GM18519 (cell line): ENCODE data around the gene GNG12.

Source experiments
- ATAC-seq: cut with Tn5 transposase; IDR thresholded peaks from one replicate; pipeline ENCODE4 v1.9.1; 2021; ENCODE audit warnings: mild to moderate bottlenecking, moderate library complexity; ENCODE audit not compliant: unreplicated experiment, low FRiP score

Gene GNG12

DNA sequence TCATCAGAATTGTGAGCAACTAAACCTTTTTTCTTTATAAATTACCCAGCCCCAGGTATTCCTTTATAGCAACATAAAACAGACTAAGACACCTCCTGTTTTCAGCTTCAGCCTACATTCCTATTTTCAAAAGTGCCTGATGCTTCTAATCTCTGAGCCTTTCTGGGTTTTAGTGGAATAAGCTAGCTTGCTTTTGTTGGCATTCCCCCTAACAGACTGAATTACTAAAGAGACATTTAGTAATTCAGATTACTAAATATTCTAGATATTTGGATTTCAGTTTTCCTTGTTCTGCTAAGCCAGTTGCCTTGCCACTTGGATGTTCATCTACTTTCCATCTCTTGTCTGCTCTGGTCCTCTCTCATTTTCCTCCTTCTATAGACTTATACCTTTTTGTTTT is 10.5 kb upstream of the GNG12 start:
- no peak for ATAC-seq

DNA sequence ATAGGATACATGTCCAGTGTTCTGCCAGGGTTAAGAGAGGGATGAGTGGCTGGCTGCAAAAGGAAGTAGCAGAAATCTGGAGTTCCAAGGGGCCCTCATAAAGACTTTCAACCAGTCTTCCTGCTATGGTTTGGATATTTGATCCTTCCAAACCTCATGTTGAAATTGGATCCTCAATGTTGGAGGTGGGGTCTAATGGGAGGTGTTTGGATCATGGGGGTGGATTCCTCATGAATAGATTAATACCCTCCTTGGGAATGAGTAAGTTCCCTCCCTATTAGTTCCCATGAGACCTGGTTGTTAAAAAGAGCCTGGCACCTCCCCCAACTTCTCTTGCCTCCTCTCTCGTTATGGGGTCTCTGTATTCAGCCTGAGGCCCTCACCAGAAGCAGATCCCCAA is 10.1 kb upstream of the GNG12 start:
- no peak for ATAC-seq

DNA sequence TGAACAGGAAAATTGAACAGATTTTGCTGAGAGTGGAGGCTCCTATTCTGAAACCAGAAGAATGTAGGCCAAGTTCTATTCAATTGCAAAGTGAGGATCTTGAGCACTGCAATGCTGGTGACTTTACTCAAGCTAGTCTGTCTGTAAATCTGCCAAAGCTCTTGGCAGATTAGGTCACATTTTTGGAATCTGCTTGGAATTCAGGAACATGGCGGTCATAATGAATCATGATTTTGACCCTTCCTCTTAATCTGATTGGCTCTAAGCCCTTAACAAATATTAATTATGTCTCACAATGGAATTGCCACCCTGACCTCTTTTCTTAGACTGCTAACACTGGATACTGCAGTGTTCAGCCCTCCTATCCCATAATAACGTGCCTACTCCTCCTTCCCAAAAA is 7.2 kb upstream of the GNG12 start:
- no peak for ATAC-seq

DNA sequence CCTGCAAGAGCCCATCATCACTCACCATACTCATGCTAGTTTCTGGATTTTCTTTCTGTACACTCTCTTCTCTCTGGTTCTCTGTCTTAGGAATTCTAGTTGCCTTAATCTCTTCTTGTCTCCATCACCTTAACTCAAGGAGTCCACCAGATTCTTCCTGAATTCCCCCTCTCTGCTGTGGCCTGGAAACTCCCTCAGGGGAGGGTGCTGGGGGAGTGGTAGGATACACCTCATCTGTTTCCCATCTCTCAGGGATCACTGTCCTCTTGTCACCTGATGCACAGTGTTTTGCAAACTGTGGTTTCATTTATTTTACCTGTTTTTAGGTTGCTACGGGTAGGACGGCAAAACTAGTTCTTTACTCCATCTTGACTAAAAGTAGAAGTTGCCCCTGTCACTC is 6.6 kb upstream of the GNG12 start:
- ATAC-seq = no peak

DNA sequence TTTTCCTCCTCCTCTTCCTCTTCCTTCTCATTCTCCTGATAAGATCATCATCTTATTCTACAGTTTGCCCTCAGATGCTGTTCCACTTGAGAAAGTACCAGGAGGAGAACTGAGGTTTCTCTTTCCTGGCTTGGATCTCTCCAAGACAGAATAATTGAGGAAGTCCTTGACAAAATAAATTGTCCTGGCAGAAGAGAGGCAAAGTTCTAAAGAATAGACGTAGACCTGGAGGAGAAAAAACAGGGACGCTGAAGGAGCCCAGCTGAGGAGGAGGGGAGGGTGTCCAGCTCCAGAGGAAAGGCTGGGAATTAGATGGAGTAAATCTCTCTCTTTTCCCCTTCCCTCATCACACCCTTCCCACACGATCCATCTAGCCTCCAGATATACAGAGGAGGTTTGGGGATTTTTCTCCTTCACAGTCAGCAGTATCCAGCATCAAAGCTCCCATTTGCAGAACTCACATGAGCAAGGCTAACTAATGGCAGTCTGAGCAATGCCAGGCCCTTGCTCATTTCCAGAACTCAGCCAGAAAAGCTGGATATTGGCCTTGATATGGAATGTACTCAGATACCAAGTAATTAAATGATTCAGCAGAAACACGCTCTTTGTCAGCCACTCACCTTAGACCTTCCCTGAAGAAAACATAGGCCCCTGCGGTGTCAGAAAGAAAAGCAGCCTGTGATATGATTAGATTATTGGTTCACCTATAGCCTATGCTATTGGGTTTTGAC is 5.1 kb upstream of the GNG12 start:
- ATAC-seq = no peak

DNA sequence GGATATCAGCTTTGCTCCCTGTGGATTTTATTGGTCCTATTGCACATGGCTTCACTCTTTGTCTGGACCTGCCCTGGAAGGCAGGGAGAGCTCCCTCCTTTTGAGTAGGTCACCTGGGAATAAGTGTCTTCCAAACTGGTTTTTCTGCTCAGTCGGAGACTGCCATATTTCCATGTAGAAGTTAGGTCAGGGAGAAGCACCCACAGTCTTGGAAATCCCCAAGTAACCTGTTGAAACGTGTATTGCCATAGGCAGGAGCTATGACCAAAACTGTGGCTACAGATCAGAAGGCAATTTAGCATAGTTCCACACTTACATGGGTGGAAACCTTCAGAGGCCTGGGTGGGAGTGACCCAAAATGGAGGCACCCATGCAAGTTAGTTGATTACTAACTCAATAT is 3.5 kb upstream of the GNG12 start:
- no peak for ATAC-seq

DNA sequence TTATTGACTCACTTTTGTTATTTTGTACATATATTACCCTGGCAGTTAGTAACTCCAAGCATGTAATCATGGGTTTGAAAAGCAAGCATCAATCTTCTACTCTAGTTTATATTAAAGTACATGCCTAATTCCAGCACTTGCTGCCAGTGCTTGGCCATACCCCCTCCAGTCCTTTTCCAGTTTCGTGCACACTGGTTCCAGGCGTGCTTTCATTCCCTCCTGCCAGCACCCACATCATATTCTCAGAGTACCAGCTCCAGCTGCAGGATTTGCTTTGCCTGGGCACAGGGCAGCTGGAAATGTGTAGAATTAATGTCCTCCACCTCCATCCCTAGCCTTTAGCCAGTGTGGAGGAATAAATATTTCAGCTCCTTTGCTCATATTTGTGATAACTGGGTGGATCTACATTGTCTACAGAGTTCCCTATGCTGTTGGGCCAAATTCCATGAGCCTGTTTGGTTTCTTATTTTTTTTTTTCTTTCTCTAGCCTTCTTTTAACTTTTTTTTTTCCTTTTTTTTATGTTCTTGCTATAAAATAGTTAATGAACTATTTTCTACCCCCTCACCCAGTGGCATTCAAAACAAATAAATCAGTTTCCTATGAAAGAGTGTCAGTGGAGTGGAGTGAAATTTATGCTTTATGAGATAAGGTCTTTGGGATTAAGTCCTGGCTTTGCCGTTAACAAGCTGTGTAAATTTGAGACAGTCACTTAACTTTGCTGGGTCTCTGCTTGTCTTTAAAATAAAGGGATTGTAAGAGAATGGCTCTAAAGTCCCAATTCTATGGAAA is 2.6 kb upstream of the GNG12 start:
- ATAC-seq = no peak

DNA sequence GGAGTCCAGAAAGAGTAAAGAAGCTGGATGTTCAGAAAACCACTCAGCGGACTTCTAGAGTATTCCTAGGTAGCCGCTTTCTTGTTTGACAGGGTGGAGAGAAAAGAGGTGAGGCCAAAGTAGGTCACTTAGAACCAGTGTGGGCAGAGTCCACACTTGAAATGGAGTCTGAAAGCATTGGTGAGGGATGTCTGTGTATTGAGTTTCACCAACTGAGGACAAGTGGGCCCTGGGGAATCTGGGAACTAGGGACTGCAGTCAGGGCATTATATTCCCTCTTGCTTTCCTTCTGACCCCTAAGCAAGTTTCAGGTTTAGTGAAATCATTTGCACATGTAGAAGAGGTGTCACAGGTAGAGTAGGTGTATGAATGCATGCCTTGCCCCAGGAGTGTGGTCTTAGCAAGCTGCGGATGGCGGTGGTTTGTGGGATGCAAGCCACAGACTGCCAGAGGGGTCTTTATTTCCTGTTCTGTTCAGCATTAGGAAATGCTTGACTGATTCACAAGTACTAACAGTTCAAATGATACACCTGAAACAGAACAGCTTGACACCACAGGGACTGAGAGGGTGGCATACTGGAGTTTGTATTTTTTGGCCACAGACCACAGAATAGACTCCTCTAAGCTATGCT is 1.1 kb upstream of the GNG12 start:
- ATAC-seq = no peak

DNA sequence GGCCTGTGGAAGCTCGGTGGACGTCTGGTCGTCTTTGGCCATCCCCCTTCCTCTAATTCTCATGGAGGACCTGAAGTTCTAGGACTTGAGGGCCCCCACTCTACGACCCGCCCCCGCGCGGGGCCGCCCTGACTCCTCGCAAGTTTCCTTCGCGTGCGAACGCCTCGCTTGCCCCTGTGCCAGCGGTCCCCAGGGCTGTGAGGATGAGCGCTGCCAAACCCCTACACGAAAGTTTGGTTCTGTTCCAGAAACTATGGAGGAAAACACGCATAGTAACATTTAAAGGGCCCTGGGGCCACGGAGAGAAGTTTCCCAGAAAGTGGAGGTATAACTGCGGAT is 304 bp upstream of the GNG12 start:
- ATAC-seq = no peak

DNA sequence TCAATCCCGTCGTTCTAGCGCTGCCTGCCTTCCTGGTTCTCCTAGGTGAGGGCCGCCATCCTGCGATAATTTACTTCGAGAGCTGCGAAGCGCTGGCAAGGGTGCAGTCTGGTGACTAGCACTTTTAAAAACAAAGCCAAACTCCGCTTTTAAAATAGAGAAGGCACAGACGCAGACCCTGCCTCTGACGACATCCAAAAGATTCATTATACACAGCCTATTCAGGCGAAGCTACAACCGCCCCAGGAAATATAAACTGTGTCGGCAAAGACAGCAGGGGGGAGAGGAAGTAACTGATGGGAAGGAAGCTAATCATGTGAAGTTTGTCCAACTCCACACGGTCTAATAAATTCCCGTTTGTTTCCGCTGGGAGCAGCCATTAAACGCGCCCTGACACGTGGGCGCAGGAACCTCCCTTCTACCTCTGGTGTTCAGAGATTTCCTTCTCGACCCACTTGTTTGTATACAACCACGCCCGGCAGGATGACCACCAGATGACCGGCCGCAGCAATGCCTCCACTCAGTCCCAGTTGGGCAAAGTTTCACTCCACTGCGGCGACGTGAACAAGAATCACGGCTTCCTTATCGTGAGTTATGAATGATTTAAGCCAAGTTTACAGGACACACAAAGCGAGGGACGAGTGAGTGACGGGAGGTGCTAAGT is 1.3 kb downstream of the GNG12 start:
- ATAC-seq = no peak

DNA sequence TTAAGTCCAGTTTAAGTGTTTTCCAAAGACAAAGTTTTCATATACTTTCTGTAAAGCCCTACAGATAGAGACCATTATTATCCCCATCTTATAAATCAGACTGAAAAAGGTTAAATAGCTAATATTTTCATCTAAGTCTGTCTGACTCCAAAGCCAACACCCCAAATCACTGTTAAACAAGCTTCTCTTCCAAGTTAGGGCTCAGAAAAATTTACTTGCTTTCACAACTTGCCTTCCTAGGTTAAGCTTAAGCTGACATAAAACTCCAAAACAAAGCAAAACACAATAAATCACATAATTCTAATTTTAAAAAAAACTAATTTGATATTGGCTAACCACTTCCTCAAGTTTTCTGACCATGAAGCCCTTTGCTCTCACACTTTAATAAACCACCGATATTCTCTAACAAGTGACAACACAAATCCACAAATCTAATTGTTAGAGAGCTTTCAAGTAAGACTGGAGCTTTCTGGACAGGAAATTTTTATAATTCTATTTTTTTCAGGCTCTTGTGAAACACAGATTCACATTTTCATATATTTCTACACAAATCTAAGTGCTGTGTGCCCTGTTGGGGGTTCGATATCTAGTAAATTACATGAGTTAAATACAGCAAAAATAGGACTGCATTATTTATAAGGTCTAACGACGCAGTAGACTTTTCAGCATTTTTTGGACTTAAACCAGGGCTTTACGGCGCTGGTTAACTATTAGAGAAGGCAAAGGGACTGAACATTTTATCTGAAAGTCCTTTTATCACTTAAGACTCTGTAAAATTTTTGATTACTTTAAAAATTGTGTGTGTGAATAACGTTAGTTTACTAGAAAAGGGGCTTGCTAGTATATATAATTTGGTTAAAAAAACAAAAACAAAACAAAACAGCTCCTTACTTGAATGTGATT is 2.1 kb downstream of the GNG12 start:
- ATAC-seq = no peak

DNA sequence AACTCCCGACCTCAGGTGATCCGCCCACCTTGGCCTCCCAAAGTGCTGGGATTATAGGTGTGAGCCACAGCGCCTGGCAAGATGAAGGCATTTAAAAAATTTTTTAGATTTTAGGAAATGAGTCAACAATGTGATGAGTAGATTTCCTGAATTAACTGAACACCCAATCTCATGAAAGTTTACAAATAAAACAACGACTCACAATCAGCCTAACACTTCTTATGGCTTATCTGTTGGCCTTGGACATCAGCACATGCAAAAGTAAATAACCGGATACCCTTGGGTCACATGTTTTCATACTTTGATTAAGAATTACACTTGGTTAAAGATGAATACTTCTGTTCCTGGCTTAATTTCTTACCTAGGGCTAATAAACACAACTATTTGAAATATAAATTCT is 3.0 kb downstream of the GNG12 start:
- ATAC-seq = no peak

DNA sequence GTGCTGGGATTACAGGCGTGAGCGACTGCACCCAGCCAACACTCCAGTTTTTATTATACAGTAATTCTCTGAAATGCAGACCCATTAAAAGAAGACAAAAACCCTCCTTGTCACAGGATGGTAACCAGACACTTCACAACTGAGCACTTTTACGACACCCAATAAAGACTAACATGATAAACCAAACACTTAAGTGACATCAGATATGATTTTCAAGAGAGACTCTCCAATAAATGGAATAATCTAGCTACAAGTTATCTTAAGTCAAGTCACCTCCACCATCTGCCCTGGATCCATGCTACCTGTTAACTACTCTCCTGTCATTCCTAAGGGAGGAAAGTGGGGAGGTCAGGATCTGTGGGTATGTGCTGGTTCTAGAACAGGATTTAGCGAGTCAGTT is 5.6 kb downstream of the GNG12 start:
- no peak for ATAC-seq

DNA sequence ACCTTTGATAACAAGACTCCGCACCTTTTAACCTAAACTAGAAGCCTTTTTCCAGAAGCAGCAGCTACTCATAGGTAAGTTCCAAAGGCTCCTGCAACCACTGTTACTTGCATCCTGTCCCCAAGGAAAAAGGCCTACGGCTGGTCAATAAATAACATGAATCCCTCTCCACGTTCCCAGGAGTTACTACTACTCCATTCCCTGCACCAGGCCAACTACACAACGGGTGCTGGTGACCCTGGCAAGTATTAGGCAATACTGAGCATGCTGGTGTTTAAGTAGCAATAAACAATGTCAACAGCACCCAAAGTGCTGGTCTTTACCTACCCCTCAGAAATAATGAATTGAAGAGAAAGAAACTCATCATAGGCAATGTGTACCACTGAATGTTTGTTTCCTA is 7.7 kb downstream of the GNG12 start:
- no peak for ATAC-seq

DNA sequence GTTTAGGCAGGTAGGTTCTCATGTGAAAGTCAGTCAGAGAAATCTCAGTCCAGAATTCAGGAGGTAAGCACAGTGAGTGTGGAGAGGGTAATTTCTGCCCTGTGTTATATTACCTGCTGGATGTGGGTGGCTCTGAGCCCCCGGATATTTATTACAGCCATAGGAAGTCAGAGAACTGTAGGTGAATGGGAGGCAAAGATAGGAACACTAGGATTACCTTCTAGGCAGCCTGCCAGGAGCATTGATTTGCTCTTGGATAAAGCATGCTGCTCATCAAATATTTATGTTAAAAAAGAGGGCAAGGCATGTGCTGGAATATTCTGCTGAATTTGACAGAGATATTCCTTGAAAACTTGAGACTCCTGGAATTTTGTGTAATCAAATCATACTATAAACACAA is 8.5 kb downstream of the GNG12 start:
- ATAC-seq = no peak

DNA sequence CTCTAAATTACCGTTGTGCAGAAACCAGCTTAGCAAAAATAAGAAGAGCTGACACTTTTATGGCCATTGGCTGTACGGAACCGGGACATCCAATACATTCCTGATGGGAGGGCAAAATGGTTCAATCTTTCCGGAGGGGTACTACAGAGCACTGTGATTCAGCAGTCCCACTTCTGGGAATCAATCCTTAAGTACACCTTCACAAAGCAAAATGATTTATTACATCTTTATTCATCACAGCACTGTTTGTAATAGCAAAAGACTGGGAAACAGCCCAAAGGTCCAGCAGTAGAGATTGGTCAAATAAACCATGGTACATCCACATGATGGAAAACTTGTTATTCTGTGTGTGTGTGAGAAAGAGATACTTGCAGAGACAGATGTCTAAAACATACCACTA is 9.7 kb downstream of the GNG12 start:
- no peak for ATAC-seq

DNA sequence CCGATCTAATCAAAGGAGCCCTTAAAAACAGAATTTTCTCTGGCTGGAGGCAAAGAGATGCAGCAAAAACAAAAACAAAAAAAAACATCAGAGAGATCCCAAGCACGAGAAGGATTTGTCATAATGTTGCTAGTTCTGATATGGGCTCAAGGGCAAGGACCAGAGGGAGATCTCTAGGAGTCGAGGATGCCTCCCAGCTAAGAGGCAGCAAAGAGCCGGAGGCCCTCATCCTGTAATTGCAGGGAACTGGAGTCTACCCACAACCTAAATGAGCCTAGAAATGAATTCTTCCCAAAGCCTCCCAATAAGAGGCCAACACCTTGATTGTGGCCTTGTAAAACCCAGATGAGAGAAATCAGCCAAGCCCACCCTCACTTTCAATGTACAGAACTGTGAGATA is 12.0 kb downstream of the GNG12 start:
- ATAC-seq = no peak

DNA sequence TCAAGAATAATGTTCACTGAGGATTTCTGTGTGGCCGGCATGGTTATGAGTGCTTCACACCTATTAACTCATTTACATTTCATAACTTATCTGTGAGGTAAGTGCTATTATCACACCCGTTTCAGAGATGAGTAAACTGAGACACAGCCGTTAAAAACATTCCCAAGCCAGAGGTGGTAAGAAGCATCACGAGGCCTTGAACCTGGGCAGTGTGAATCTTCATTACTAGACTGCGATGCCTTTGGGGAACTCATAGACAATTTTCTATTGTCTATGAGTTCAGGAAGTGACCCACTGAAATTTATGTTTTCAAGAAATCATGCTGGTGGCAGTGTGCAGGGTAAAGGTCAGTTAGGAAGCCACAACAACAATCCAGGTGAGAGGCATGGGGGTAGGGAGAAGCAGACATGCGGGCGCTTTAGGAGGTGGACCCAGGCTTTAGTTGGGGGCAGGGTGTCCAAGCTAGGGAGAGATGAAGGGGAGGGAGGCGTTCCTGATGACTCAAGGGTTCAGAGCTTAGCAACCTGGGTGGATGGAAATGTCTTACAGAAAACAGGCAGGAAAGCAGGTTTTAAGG is 14.5 kb downstream of the GNG12 start:
- no peak for ATAC-seq

DNA sequence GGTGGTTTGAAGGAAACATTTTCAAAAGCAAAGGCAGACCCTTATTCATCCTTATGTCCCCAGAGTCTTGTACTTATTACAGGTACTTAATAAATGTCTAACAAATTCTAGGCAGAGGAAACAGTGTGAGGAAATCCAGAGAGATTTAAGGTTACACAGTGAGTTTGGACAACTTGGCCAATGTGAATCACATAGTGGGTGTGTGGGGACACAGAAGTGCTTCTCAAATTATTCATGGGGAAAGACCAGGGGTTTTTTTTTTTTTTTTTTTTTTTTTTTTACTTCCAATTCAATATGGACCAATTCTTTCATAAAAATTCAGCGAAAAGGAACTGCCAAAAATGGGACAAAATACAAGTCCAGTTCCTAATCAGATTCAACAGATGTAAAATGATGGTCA is 15.1 kb downstream of the GNG12 start:
- no peak for ATAC-seq

DNA sequence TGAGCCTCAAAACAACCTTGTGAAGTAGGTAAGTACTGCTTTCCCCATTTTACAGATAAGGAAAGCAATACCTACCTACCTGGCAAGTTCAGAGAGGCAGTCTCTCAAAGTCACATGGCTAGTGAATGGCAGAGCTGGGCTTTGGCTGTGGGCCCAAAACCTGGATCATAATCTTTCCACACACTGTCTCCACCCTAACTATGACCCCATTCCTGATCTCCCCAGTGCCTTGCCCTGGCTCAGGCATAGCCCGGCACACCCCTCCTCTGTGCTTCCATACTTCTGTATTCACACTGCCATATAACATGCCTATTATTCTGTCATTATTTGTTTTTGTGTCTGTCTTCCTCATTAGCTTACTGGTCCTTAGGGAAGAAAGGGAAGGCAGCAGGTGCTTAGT is 15.9 kb downstream of the GNG12 start:
- no peak for ATAC-seq
